Neural progenitor cell (in vitro differentiated cells): ENCODE data around the gene PTX4. TPM values are rescaled to one million over a fixed set of nuclear protein-coding genes. Genes with fewer than 3 reads are reported as not detected.

Experiments
- DNase-seq: peaks from one replicate; pipeline ENCODE4 v3.0.0-alpha.2; 2016; ENCODE audit warnings: low spot score
- H2AFZ ChIP-seq: fragments of 200-600 bp; sonication (generic); replicated peaks from 2 replicates; pipeline ENCODE4 v1.6.1; 2016; ENCODE audit warnings: antibody characterized with exemption
- H3F3A ChIP-seq: fragments of 200-600 bp; sonication (generic); 2 replicates; pipeline ENCODE4 v1.6.1; 2016; ENCODE audit warnings: antibody characterized with exemption, low read depth
- H3K27ac ChIP-seq: fragments of 200-600 bp; sonication (generic); 2 replicates; pipeline ENCODE4 v1.5.1; 2016; ENCODE audit warnings: mild to moderate bottlenecking
- H3K27me3 ChIP-seq: fragments of 200-600 bp; sonication (generic); 2 replicates; pipeline ENCODE4 v1.6.1; 2016; ENCODE audit warnings: mild to moderate bottlenecking, moderate library complexity
- H3K36me3 ChIP-seq: fragments of 200-600 bp; sonication (generic); 2 replicates; pipeline ENCODE4 v1.5.1; 2016
- H3K4me1 ChIP-seq: fragments of 200-600 bp; sonication (generic); 2 replicates; pipeline ENCODE4 v1.6.1; 2016; ENCODE audit warnings: mixed run types
- H3K4me2 ChIP-seq: fragments of 200-600 bp; sonication (generic); 2 replicates; pipeline ENCODE4 v1.6.1; 2016
- H3K4me3 ChIP-seq: fragments of 200-600 bp; sonication (generic); 2 replicates; pipeline ENCODE4 v1.5.1; 2016
- H3K79me2 ChIP-seq: fragments of 200-600 bp; sonication (generic); 2 replicates; pipeline ENCODE4 v1.6.1; 2016; ENCODE audit warnings: low read depth
- H3K9ac ChIP-seq: fragments of 200-600 bp; sonication (generic); 2 replicates; pipeline ENCODE4 v1.6.1; 2016
- H3K9me3 ChIP-seq: fragments of 200-600 bp; sonication (generic); 2 replicates; pipeline ENCODE4 v1.5.1; 2016; ENCODE audit warnings: low read depth
- H4K20me1 ChIP-seq: fragments of 200-600 bp; sonication (generic); 2 replicates; pipeline ENCODE4 v1.6.1; 2016; ENCODE audit warnings: low read depth
- H3K27ac Mint-ChIP-seq: 3 replicates; pipeline ENCODE4 v1.8.0; 2021; ENCODE audit warnings: mixed read lengths
- H3K27me3 Mint-ChIP-seq: 2 replicates; pipeline ENCODE4 v1.8.0; 2022; ENCODE audit warnings: low read depth, mild to moderate bottlenecking, inconsistent platforms, moderate library complexity, mixed read lengths; ENCODE audit not compliant: insufficient read depth
- H3K36me3 Mint-ChIP-seq: 3 replicates; pipeline ENCODE4 v1.8.0; 2021; ENCODE audit warnings: mixed read lengths
- H3K4me1 Mint-ChIP-seq: 3 replicates; pipeline ENCODE4 v1.8.0; 2021; ENCODE audit warnings: mixed read lengths
- H3K4me3 Mint-ChIP-seq: 3 replicates; pipeline ENCODE4 v1.8.0; 2021; ENCODE audit warnings: mild to moderate bottlenecking, moderate library complexity, mixed read lengths
- H3K9me3 Mint-ChIP-seq: 3 replicates; pipeline ENCODE4 v1.8.0; 2020; ENCODE audit warnings: mixed read lengths
- EZH2 ChIP-seq: fragments of 200-600 bp; sonication (generic); IDR thresholded peaks from 2 replicates; pipeline ENCODE4 v1.6.1; 2017; ENCODE audit warnings: antibody characterized with exemption, mild to moderate bottlenecking, moderate library complexity
- EZH2phosphoT487 ChIP-seq: fragments of 200-600 bp; sonication (generic); IDR thresholded peaks from 2 replicates; pipeline ENCODE4 v1.6.1; 2017; ENCODE audit warnings: antibody characterized with exemption
- total RNA-seq: library from RNA; depleted of rRNA; stranded (reverse); fragments of >200 nt; gene quantifications from 2 replicates; pipeline ENCODE4 v1.2.3, GENCODE V29; 2015; ENCODE audit warnings: low replicate concordance
- TF ChIP-seq, protein P1 (sequence below): fragments of 200-600 bp; sonication (generic); IDR thresholded peaks from 2 replicates; pipeline ENCODE4 v1.5.1; 2017; ENCODE audit warnings: antibody characterized with exemption, mild to moderate bottlenecking

PTX4 gene
- total RNA-seq, 1 donor from 2014 or later, result not detected

DNA sequence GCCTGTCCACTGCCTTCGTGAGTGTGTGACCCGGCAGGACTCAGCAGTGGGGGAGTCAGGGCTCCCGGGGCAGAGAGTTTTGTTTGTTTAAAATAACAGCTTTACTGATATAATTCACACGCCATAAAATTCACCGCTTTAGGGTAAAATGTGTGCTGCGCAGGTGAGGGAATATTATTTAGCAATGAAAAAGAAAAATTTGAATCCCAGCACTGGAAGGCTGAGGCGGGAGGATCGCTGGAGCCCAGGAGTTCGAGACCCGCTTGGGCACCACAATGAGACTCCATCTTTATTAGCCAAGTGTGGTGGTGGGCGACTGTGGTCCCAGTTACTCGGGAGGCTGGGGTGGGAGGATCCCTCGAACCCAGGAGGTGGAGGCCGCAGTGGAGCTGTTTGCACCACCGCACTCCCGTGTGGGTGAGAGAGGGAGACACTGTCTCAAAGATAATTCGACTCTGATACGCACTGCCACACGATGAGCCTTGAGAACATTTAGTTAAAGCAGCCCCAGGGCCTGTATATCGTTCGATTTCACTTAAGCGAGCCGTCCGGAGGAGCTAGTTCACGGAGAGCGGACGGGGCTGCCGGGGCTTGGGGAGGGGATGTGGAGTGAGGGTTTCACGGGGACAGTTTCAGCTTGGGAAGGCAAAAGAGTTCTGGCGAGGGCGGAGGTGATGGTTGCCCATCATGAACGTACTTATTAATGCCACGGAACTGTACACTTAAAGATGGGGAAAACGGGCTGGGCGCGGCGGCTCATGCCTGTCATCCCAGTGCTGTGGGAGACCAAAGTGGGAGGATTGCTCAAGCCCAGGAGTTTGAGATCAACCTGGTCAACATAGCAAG, 14.6 kb upstream of the PTX4 start:
- no peaks in the 10 kb centered on the region for H3K4me1 ChIP-seq
- TF ChIP-seq EZH2phosphoT487 (no peak), EZH2 (no peak)
- TF ChIP-seq, protein P1, sequence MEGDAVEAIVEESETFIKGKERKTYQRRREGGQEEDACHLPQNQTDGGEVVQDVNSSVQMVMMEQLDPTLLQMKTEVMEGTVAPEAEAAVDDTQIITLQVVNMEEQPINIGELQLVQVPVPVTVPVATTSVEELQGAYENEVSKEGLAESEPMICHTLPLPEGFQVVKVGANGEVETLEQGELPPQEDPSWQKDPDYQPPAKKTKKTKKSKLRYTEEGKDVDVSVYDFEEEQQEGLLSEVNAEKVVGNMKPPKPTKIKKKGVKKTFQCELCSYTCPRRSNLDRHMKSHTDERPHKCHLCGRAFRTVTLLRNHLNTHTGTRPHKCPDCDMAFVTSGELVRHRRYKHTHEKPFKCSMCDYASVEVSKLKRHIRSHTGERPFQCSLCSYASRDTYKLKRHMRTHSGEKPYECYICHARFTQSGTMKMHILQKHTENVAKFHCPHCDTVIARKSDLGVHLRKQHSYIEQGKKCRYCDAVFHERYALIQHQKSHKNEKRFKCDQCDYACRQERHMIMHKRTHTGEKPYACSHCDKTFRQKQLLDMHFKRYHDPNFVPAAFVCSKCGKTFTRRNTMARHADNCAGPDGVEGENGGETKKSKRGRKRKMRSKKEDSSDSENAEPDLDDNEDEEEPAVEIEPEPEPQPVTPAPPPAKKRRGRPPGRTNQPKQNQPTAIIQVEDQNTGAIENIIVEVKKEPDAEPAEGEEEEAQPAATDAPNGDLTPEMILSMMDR, result no peak
- no peaks in the 10 kb centered on the region for H3K9me3 Mint-ChIP-seq
- no peak overlapping the region for H3K27ac Mint-ChIP-seq
- peaks cover 7% of the 10 kb centered on the region for H3K36me3 Mint-ChIP-seq
- no peak for DNase-seq
- H2AFZ ChIP-seq, result no peak overlapping the region
- no peak overlapping the region for H3K4me3 Mint-ChIP-seq
- H3K4me3 ChIP-seq, result no peak overlapping the region
- no peaks in the 10 kb centered on the region for H3K27me3 Mint-ChIP-seq
- H3K36me3 ChIP-seq, result no peaks in the 10 kb centered on the region
- H3K4me1 Mint-ChIP-seq, result no peaks in the 10 kb centered on the region
- no peak overlapping the region for H3K27ac ChIP-seq
- H3K79me2 ChIP-seq, result no peaks in the 10 kb centered on the region
- no peak overlapping the region for H3K4me2 ChIP-seq
- no peaks in the 10 kb centered on the region for H4K20me1 ChIP-seq
- H3F3A ChIP-seq, result no peaks in the 10 kb centered on the region
- no peaks in the 10 kb centered on the region for H3K9me3 ChIP-seq
- no peaks in the 10 kb centered on the region for H3K27me3 ChIP-seq
- no peak overlapping the region for H3K9ac ChIP-seq

DNA sequence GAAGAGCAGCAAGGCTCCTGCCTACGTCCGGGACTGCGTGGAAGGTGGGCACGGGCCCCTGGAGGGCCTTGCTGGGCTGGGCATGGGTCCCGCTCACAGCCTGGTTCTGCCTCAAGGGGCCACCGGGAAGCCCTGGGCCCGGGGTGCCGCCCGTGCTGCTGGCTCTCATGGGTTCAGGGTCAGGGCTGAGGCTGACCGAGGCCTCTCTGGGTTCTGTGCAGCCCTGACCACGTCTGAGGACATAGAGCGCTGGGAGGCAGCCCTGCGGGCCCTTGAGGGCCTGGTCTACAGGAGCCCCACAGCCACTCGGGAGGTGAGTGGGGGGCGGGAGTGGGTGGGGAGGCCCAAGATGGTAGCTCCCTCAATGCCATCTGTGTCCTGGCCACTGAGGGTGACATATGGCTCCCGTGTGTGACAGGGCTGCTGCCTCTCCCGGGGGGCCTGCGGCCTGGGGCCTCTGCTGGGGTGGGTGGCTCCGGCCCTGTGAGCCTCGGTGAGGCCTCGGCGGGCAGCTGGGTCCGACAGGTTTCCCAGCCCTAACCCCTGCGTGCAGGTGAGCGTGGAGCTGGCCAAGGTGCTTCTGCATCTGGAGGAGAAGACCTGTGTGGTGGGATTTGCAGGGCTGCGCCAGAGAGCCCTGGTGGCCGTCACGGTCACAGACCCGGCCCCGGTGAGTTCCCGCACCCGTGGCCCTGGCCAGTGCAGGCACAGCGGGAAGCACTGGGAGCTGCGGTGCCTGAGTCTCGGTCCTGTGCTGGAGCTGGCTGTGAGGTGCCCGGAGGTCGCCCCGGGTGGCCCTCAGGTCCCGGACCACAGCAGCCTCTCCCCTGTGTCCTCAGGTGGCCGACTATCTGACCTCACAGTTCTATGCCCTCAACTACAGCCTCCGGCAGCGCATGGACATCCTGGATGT, 13.6 kb upstream of the PTX4 start:
- Histone ChIP-seq H3K36me3 (no peaks in the 10 kb centered on the region), H3K4me2 (no peak overlapping the region), H2AFZ (no peak overlapping the region), H3K27ac (no peak overlapping the region), H3K9ac (no peak overlapping the region), H3K9me3 (no peaks in the 10 kb centered on the region), H3F3A (no peaks in the 10 kb centered on the region), H3K27me3 (no peaks in the 10 kb centered on the region), H4K20me1 (no peaks in the 10 kb centered on the region), H3K4me3 (no peak overlapping the region), H3K4me1 (no peaks in the 10 kb centered on the region), H3K79me2 (no peaks in the 10 kb centered on the region)
- no peak overlapping the region for H3K27ac Mint-ChIP-seq
- no peak overlapping the region for H3K4me3 Mint-ChIP-seq
- H3K4me1 Mint-ChIP-seq, result no peaks in the 10 kb centered on the region
- TF ChIP-seq EZH2phosphoT487, result no peak
- TF ChIP-seq, protein P1, result no peak
- no peak for TF ChIP-seq EZH2
- DNase-seq, result no peak
- no peaks in the 10 kb centered on the region for H3K27me3 Mint-ChIP-seq
- peaks cover 9% of the 10 kb centered on the region for H3K36me3 Mint-ChIP-seq
- no peaks in the 10 kb centered on the region for H3K9me3 Mint-ChIP-seq

DNA sequence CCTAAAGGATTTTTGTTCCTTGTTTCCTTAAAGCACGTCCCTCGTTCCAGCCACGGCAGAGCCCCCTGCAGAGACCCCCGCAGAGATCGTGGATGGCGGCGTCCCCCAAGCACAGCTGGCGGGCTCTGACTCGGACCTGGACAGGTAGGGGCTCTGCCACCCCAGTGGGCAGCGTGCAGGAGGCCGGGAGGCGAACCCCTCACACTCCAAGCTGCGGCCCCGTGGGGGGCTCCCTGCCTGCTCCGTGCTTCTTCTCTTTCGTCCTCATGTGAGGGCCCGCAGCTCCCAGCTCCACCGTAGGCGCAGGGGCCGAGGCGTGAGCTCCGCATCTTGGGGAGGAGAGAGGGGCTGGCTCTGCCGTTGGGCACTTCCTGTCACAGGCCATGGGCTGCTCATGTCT, 12.9 kb upstream of the PTX4 start:
- TF ChIP-seq EZH2, result no peak
- TF ChIP-seq, protein P1, result no peak
- TF ChIP-seq EZH2phosphoT487, result no peak
- no peaks in the 10 kb centered on the region for H3K79me2 ChIP-seq
- H3K27me3 ChIP-seq, result no peaks in the 10 kb centered on the region
- Mint-ChIP-seq H3K9me3 (no peaks in the 10 kb centered on the region), H3K4me1 (no peaks in the 10 kb centered on the region), H3K36me3 (peaks cover 9% of the 10 kb centered on the region), H3K27me3 (no peaks in the 10 kb centered on the region), H3K4me3 (no peak overlapping the region), H3K27ac (no peak overlapping the region)
- no peaks in the 10 kb centered on the region for H3K36me3 ChIP-seq
- H3K9ac ChIP-seq, result no peak overlapping the region
- H3F3A ChIP-seq, result no peaks in the 10 kb centered on the region
- no peak overlapping the region for H3K4me2 ChIP-seq
- no peaks in the 10 kb centered on the region for H3K4me1 ChIP-seq
- no peak overlapping the region for H3K4me3 ChIP-seq
- no peaks in the 10 kb centered on the region for H3K9me3 ChIP-seq
- DNase-seq, result no peak
- no peaks in the 10 kb centered on the region for H4K20me1 ChIP-seq
- H3K27ac ChIP-seq, result no peak overlapping the region
- no peak overlapping the region for H2AFZ ChIP-seq
